GM12878 (cell line): Measurements from ENCODE around the gene ABCC5. TPM values are rescaled to one million over a fixed set of nuclear protein-coding genes. Genes with fewer than 3 reads are reported as not detected.

Experiments
- ATAC-seq: fragments of 200-7000 bp; cut with Tn5 transposase; 3 replicates; pipeline ENCODE4 v1.9.1; 2020; ENCODE audit warnings: mild to moderate bottlenecking, moderate library complexity
- BruUV-seq: library from RNA; stranded (reverse); fragments of 400-500 nt; replicated peaks from 2 replicates; lab custom pipeline; 2021; lab: Mats Ljungman, UMichigan
- CTCF ChIA-PET: fragments of 300-600 bp; sonication (Branson Sonifier 250); formaldehyde crosslinking; extraction: SDS; loops from one replicate; lab custom pipeline; 2021; ENCODE audit warnings: inconsistent platforms; lab: Yijun Ruan, JAX
- POLR2A ChIA-PET: fragments of 350-600 bp; formaldehyde crosslinking; extraction: SDS; loops from one replicate; lab custom pipeline; 2021; ENCODE audit warnings: inconsistent platforms; lab: Charles Lee
- RAD21 ChIA-PET: fragments of 300-600 bp; sonication (Branson Sonifier 250); formaldehyde crosslinking; loops from one replicate; lab custom pipeline; 2023; ENCODE audit warnings: antibody characterized with exemption; ENCODE audit not compliant: unreplicated experiment; lab: Charles Lee
- SMC1A ChIA-PET: fragments of 300-600 bp; sonication (Branson Sonifier 250); formaldehyde crosslinking; loops from one replicate; lab custom pipeline; 2023; ENCODE audit not compliant: unreplicated experiment, uncharacterized antibody; lab: Charles Lee
- DNase-seq: peaks from one replicate; pipeline ENCODE4 v3.0.0-alpha.2; 2011; ENCODE audit warnings: low read depth, low spot score
- FAIRE-seq: peaks from 3 replicates; lab custom pipeline; 2011; peaks lifted over from hg19 to GRCh38; lab: Jason Lieb, UNC
- H2AFZ ChIP-seq: 2 replicates; pipeline ENCODE4 v1.6.0; 2011; ENCODE audit warnings: low read depth, low read length, control low read depth; ENCODE audit not compliant: control insufficient read depth
- H3K27ac ChIP-seq: 2 replicates; pipeline ENCODE4 v1.5.1; 2011; ENCODE audit warnings: control low read depth; ENCODE audit not compliant: control insufficient read depth, insufficient read depth
- H3K27me3 ChIP-seq, 2 experiments: replicated peaks in 1 of 2; 2 replicates each; pipeline versions ENCODE4 v1.6.0 to v1.6.1; 2011; ENCODE audit warnings: low read length in 1 of 2; ENCODE audit not compliant: control insufficient read depth in 2 of 2, insufficient read depth in 2 of 2
- H3K36me3 ChIP-seq, 2 experiments: 2 replicates each; pipeline ENCODE4 v1.5.1; 2011; ENCODE audit warnings: low read length in 1 of 2; ENCODE audit not compliant: control insufficient read depth in 2 of 2, insufficient read depth in 2 of 2
- H3K4me1 ChIP-seq: 2 replicates; pipeline ENCODE4 v1.6.1; 2011; ENCODE audit warnings: mild to moderate bottlenecking, low read length, moderate library complexity, mixed read lengths; ENCODE audit not compliant: control insufficient read depth, insufficient read depth
- H3K4me2 ChIP-seq: 2 replicates; pipeline ENCODE4 v1.6.0; 2011; ENCODE audit warnings: control low read depth; ENCODE audit not compliant: control insufficient read depth, insufficient read depth
- H3K4me3 ChIP-seq: fragments of 200-600 bp; sonication (generic); 2 replicates; pipeline ENCODE4 v1.5.1; 2016
- H3K79me2 ChIP-seq: 2 replicates; pipeline ENCODE4 v1.6.0; 2011; ENCODE audit warnings: low read length; ENCODE audit not compliant: control insufficient read depth, insufficient read depth
- H3K9ac ChIP-seq: 2 replicates; pipeline ENCODE4 v1.8.0; 2011; ENCODE audit warnings: low read length, control low read depth, mixed read lengths; ENCODE audit not compliant: control insufficient read depth, insufficient read depth
- H3K9me3 ChIP-seq: replicated peaks from 3 replicates; pipeline ENCODE4 v1.5.1; 2011; ENCODE audit warnings: mild to moderate bottlenecking, low read length; ENCODE audit not compliant: control insufficient read depth, insufficient read depth
- H4K20me1 ChIP-seq: 2 replicates; pipeline ENCODE4 v1.6.0; 2011; ENCODE audit not compliant: control insufficient read depth, insufficient read depth
- JUNB ChIP-seq: IDR thresholded peaks from 2 replicates; pipeline ENCODE4 v1.6.1; 2016; ENCODE audit warnings: antibody characterized with exemption, mild to moderate bottlenecking
- PRDM15 ChIP-seq: fragments of 450-650 bp; formaldehyde crosslinking; IDR thresholded peaks from 2 replicates; pipeline ENCODE4 v1.4.0; 2020; ENCODE audit warnings: mild to moderate bottlenecking, moderate library complexity
- SMC3 ChIP-seq: IDR thresholded peaks from 2 replicates; pipeline ENCODE4 v1.6.1; 2011; ENCODE audit warnings: low read length, improper control_type of control experiment, borderline replicate concordance
- SREBF2 ChIP-seq: IDR thresholded peaks from 2 replicates; pipeline ENCODE4 v1.6.1; 2012; ENCODE audit warnings: mild to moderate bottlenecking, low read length
- STAT1 ChIP-seq: fragments of 450-650 bp; conservative IDR thresholded peaks from 2 replicates; pipeline ENCODE4 v1.6.1; 2014; ENCODE audit warnings: antibody characterized with exemption, mild to moderate bottlenecking
- WGBS: methylation state at CpG from one replicate; pipeline ENCODE4 v1.1.6; 2016; ENCODE audit warnings: low lambda C conversion rate; ENCODE audit not compliant: insufficient replicate concordance, insufficient coverage; ENCODE audit errors: missing lambda C conversion rate; 5-methylcytosine and 5-hydroxymethylcytosine counted together
- in situ Hi-C: fragments of 300-500 bp; cut with MboI; formaldehyde crosslinking; loops from 9 replicates; pipeline ENCODE4 v1.14.3; 2018; ENCODE audit warnings: mixed read lengths
- intact Hi-C: fragments of 100-400 bp; cut with micrococcal nuclease; formaldehyde crosslinking; loops from one replicate; pipeline ENCODE4 v1.14.2; 2022; ENCODE audit not compliant: unreplicated experiment
- polyA plus RNA-seq, 11 experiments: library from polyadenylated mRNA; depleted of rRNA in 4 of 11; unstranded in 6 of 11; stranded (reverse) in 5 of 11; fragments of >200 nt; fragmentation: Nextera tagmentation in 4 of 11; fragmentation: Illumina TruSeq in 1 of 11; extraction: Ambion mirVana in 4 of 11; extraction: Trizol in 1 of 11; gene quantifications; 1 replicate in 1 of 11; 2 replicates in 10 of 11; pipeline versions ENCODE4 v1.2.1 to v1.2.3, GENCODE V29; 2011 to 2016; ENCODE audit warnings: inconsistent platforms in 2 of 11, missing spikeins in 2 of 11, low read depth in 1 of 11
- total RNA-seq, 4 experiments: library from RNA; depleted of rRNA in 3 of 4; stranded (reverse); fragments of >200 nt in 3 of 4; fragmentation: Illumina TruSeq in 1 of 4; extraction: Trizol in 1 of 4; gene quantifications; 2 replicates each; pipeline versions ENCODE4 v1.2.1 to v1.2.3, GENCODE V29; 2013 to 2021

ABCC5 gene
- total and polyA plus RNA-seq, 10 of the 15 experiments (the other 5 are each of a cell fraction or from before 2014, with no cell fraction given): 6.0 to 17.8 (median 9.7) TPM

- Histone ChIP-seq H3K36me3 (no peaks in the 10 kb centered on the region), H3K9me3 (no peaks in the 10 kb centered on the region), H3K27ac (no peak overlapping the region), H3K4me2 (no peak overlapping the region), H3K79me2 (no peaks in the 10 kb centered on the region), H3K9ac (no peak overlapping the region), H4K20me1 (no peaks in the 10 kb centered on the region), H2AFZ (no peak overlapping the region), H3K4me1 (peaks cover 8% of the 10 kb centered on the region; the same call in 1 of the 2 replicates), H3K27me3 (no peaks in the 10 kb centered on the region), H3K4me3 (no peak overlapping the region)
- no peak for FAIRE-seq
- ChIA-PET RAD21 (interaction anchor here (0.5 to 4.2 kb wide), 8 partner anchors 13 to 317 kb away, joined by 3 to 28 read pairs (median 4); partner anchors contain the start of genes ABCC5 and PARL), POLR2A (interaction anchor here (0.5 to 1.4 kb wide), 4 partner anchors 12 to 288 kb away, joined by 3 to 5 read pairs (median 4); partner anchors contain the start of gene ABCF3), CTCF (interaction anchor here (0.6 to 4.8 kb wide), 19 partner anchors 10 to 829 kb away, joined by 3 to 84 read pairs (median 5); partner anchors contain the start of genes ABCC5, EEF1AKMT4 and PARL), SMC1A (interaction anchor here (0.8 to 4.3 kb wide), 9 partner anchors 8 to 367 kb away, joined by 3 to 32 read pairs (median 3); partner anchors contain the start of gene ABCC5)
- TF ChIP-seq STAT1: no peak
- no peak for TF ChIP-seq SMC3
- TF ChIP-seq SREBF2: no peak
- peak; percentile 30 for TF ChIP-seq JUNB
- no peak for TF ChIP-seq PRDM15 (CRISPR knock-in tag)
- DNase-seq: no peak
- intact Hi-C loops (loop anchor here (5.0 to 10.0 kb wide), 2 partner anchors 237 to 645 kb away; partner anchors contain the start of gene EIF2B5), in situ Hi-C loops (loop anchor here (10.0 kb wide), 1 partner anchor 617 kb away; no protein-coding TSS in a partner anchor)
- ATAC-seq: peak; percentile 72
- 63% methylated on average over 4 of the region's 4 CpGs for WGBS
- BruUV-seq: no TSS peak
These were observed 120.1 kb downstream of the ABCC5 start for GRCh38 chr3:183897606-183898005.
